Measurements from ENCODE around the gene AHCYL2.

- no peak for TF ChIP-seq GATA3 (IDR thresholded peaks at IDR 0.05; ENCODE audit: low read depth, low read length)
- TF ChIP-seq GATA2 (IDR thresholded peaks at IDR 0.05; ENCODE audit: low read depth, low read length), result no peak
Measured at GRCh38 chr7:129343099-129343700, 118.4 kb downstream of the AHCYL2 start.
